Cardiac fibroblast (primary cell): ENCODE data around the gene METTL6.

ENCODE experiments used
- DNase-seq, 2 donors: peaks; one replicate each; pipeline versions ENCODE4 v3.0.0 to v3.0.0-alpha.2; 2010; ENCODE audit warnings: low read depth in 2 of 2
- H3K4me3 ChIP-seq, 2 donors: replicated peaks in 1 of 2; 1 replicate in 1 of 2; 2 replicates in 1 of 2; pipeline ENCODE4 v1.5.1; 2011; ENCODE audit warnings: low read depth in 2 of 2, low read length in 2 of 2, mild to moderate bottlenecking in 2 of 2, moderate library complexity in 1 of 2
- CTCF ChIP-seq: IDR thresholded peaks from one replicate; pipeline ENCODE4 v1.5.1; 2011; ENCODE audit warnings: low read depth, mild to moderate bottlenecking, low read length, inconsistent platforms

The METTL6 gene

DNA sequence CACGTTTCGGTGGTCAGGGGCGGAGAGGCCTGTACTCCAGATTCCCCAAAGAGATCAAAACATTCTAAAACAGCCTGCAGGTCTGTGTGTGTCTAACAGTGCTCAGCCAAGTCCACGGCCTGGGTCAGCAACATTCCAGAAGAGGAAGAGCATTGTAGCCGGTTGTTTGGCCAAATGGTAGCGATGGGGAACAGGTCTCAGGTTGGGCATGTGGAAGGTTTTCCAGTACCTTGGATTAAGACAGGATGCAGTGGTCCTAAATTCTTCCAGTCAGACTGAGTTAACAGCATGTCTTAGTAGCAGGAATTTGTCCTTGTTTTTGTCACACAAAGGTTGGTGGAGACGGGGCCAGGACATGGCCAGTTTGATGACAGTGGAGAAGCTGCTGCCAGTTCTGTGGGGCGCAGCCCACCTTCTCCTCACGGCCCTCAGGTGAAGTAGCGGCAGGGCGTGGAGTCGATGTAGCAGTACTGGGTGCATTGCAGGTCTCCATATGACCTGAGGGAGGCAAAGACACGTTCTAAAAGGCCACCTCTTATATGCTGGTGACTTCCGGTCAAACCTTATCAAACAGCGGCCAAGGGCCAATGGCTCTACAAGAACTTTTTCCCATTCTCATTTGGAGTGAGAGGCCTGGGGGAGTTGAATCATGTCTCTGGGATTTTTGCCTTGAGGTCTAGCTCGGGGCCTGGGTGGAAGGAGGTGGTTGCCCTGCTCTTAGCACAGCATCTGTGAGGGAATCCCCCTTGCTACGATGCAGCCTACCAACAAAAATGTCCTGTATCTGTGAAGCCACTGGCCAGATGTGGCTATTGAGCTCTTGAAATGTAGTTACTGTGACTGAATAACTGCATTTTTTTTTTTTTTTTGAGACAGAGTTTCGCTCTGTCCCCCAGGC lies 24.1 kb upstream of the METTL6 start:
- no peak overlapping the region for H3K4me3 ChIP-seq
- TF ChIP-seq CTCF, result no peak
- no peak for DNase-seq

DNA sequence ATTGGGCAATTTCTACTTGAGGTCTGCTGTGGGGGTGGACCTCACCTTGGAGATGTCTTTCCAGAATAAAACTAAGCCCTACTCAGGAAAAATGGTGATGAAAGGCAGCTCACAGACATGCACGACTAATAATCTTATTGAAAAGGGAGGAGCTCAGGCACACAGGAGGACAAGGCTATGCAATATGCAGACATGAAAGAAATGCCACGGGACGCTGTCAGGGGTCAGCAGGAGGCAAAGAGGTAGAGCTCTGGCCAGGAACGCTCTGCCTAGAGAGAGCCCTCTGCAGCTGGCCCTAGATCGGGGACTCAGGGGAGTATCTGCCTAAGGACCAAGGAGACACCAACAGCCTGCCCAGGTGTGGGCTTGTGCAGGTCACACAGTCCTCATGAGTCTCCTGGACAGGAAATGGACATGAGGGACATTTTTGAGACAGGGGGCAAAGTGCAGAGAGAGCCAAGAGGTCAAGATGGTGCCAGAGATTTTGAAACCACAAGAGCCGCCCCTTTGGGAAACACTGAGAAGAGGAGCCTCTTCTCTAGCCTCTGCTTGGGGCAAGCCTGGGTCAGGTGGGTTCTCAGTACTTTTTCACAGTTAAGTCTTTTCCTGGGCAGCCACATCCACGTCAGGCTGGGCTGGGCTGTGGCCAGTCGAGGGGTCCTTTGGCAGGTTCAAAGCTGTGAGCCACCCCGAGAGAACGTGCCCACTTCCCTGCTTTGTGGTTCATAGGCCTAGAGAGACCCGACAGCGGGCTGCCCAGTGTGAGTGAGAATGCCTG lies 23.3 kb upstream of the METTL6 start:
- TF ChIP-seq CTCF, result no peak
- H3K4me3 ChIP-seq, result no peak overlapping the region
- DNase-seq, result no peak

- TF ChIP-seq CTCF, result no peak
- H3K4me3 ChIP-seq, result no peak overlapping the region
- DNase-seq, result no peak
These were observed 22.3 kb upstream of the METTL6 start for GRCh38 chr3:15449489-15450224.

- no peak overlapping the region for H3K4me3 ChIP-seq
- DNase-seq, result peak; percentile 49 to 85
- no peak for TF ChIP-seq CTCF
These were observed 16.6 kb upstream of the METTL6 start for GRCh38 chr3:15443826-15444524.

- peak; percentile 86 to 89 for DNase-seq
- no peak overlapping the region for H3K4me3 ChIP-seq
- TF ChIP-seq CTCF, result no peak
These were observed 13.5 kb upstream of the METTL6 start for GRCh38 chr3:15440891-15441290.

- TF ChIP-seq CTCF, result no peak
- no peak overlapping the region for H3K4me3 ChIP-seq
- DNase-seq, result peak; percentile 38 to 74
These were observed 12.1 kb upstream of the METTL6 start for GRCh38 chr3:15439476-15439875.
